Erythroblast (primary cell): ENCODE results near the gene ELAVL2.
"Not testable (repeated sequence)": the region's sequence is repeated elsewhere in the genome, so short reads cannot be mapped to it uniquely, and the experiment has no call there.

Experiments used
- DNase-seq, 2 experiments: peaks; one replicate each; lab custom pipeline; 2025; lab: John Stamatoyannopoulos, UW
- GATA1 ChIP-seq: IDR thresholded peaks from 2 replicates; pipeline ENCODE4 v1.6.1; 2011; ENCODE audit warnings: low read depth, mild to moderate bottlenecking, control low read depth, low read length, moderate library complexity
- POLR2A ChIP-seq: IDR thresholded peaks from 2 replicates; pipeline ENCODE4 v1.6.1; 2011; ENCODE audit warnings: mild to moderate bottlenecking, low read length

The ELAVL2 gene

GRCh38 chr9:23740531-23740930 lies 85.5 kb downstream of the ELAVL2 start:
- TF ChIP-seq GATA1 (no peak), POLR2A (no peak)
- DNase-seq: no peak

- TF ChIP-seq GATA1: no peak
- TF ChIP-seq POLR2A: no peak
- DNase-seq: no peak
Measured at GRCh38 chr9:23739753-23740152, 86.3 kb downstream of the ELAVL2 start.

- DNase-seq: no peak
- TF ChIP-seq GATA1 (no peak), POLR2A (no peak)
Measured at GRCh38 chr9:23736293-23736692, 89.7 kb downstream of the ELAVL2 start.

GRCh38 chr9:23733495-23734078 lies 92.5 kb downstream of the ELAVL2 start:
- DNase-seq: no peak
- TF ChIP-seq GATA1 (no peak), POLR2A (no peak)

- DNase-seq: no peak
Measured at GRCh38 chr9:23731353-23731752, 94.7 kb downstream of the ELAVL2 start.

GRCh38 chr9:23730364-23730763 lies 95.7 kb downstream of the ELAVL2 start:
- TF ChIP-seq GATA1 (no peak), POLR2A (no peak)
- DNase-seq: no peak

More at GRCh38 chr9:23731353-23731752, 94.7 kb downstream of the ELAVL2 start:
- TF ChIP-seq GATA1 (no peak), POLR2A (no peak)

GRCh38 chr9:23728736-23729135 lies 97.3 kb downstream of the ELAVL2 start:
- DNase-seq: no peak
- TF ChIP-seq GATA1 (no peak), POLR2A (no peak)

- TF ChIP-seq GATA1 (no peak), POLR2A (no peak)
- no peak for DNase-seq
Measured at GRCh38 chr9:23725279-23725946, 100.6 kb downstream of the ELAVL2 start.

GRCh38 chr9:23723672-23724071 lies 102.4 kb downstream of the ELAVL2 start:
- DNase-seq: no peak
- TF ChIP-seq GATA1 (no peak), POLR2A (no peak)

GRCh38 chr9:23723048-23723447 lies 103.0 kb downstream of the ELAVL2 start:
- not testable (repeated sequence) for DNase-seq

- no peak for DNase-seq
- no peak for TF ChIP-seq GATA1
- no peak for TF ChIP-seq POLR2A
Measured at GRCh38 chr9:23721466-23721865, 104.6 kb downstream of the ELAVL2 start.

GRCh38 chr9:23717505-23717904 lies 108.5 kb downstream of the ELAVL2 start:
- no peak for DNase-seq
- TF ChIP-seq GATA1 (no peak), POLR2A (no peak)

- no peak for DNase-seq
- no peak for TF ChIP-seq POLR2A
Measured at GRCh38 chr9:23707249-23707648, 118.8 kb downstream of the ELAVL2 start.

GRCh38 chr9:23702311-23702922 lies 123.6 kb downstream of the ELAVL2 start:
- DNase-seq: no peak
- TF ChIP-seq GATA1 (no peak), POLR2A (no peak)

GRCh38 chr9:23701291-23701690 lies 124.7 kb downstream of the ELAVL2 start:
- DNase-seq: no peak
- TF ChIP-seq POLR2A (no peak), GATA1 (no peak)
